GM12865 (cell line): ENCODE measurements around the gene ZBTB20.

Source experiments
- DNase-seq: peaks from one replicate; pipeline ENCODE4 v3.0.0; 2010; ENCODE audit warnings: low read depth
- H3K4me3 ChIP-seq: 2 replicates; pipeline ENCODE4 v1.5.1; 2011; ENCODE audit warnings: mild to moderate bottlenecking, low read depth, low read length, control low read depth
- TF ChIP-seq, protein P1 (sequence below): IDR thresholded peaks from 2 replicates; pipeline ENCODE4 v1.5.1; 2011; ENCODE audit warnings: low read length, control low read depth, low read depth, inconsistent platforms; ENCODE audit not compliant: insufficient read depth; ENCODE audit errors: missing control alignments

Gene ZBTB20

DNA sequence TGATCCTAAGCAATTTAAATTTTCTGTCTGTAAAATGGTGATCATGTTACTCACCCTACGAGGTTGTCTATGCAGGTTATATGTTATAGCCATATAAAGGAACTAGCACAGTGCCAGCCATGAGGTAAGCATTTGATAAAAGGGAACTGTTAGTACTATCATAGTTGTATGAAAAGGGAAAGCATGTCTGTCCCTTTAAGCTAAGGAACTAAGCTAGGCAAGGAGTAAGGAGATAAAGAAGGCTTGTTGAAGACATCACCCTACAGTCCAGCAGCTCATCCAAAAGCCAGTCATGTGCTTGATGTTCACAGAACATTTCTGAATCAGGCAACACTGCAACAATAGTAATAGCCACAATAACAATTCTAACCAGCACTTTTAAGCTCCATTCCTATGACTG lies 243.9 kb downstream of the ZBTB20 start:
- no peak for DNase-seq
- no peak overlapping the region for H3K4me3 ChIP-seq
- TF ChIP-seq, protein P1, sequence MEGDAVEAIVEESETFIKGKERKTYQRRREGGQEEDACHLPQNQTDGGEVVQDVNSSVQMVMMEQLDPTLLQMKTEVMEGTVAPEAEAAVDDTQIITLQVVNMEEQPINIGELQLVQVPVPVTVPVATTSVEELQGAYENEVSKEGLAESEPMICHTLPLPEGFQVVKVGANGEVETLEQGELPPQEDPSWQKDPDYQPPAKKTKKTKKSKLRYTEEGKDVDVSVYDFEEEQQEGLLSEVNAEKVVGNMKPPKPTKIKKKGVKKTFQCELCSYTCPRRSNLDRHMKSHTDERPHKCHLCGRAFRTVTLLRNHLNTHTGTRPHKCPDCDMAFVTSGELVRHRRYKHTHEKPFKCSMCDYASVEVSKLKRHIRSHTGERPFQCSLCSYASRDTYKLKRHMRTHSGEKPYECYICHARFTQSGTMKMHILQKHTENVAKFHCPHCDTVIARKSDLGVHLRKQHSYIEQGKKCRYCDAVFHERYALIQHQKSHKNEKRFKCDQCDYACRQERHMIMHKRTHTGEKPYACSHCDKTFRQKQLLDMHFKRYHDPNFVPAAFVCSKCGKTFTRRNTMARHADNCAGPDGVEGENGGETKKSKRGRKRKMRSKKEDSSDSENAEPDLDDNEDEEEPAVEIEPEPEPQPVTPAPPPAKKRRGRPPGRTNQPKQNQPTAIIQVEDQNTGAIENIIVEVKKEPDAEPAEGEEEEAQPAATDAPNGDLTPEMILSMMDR, result no peak

DNA sequence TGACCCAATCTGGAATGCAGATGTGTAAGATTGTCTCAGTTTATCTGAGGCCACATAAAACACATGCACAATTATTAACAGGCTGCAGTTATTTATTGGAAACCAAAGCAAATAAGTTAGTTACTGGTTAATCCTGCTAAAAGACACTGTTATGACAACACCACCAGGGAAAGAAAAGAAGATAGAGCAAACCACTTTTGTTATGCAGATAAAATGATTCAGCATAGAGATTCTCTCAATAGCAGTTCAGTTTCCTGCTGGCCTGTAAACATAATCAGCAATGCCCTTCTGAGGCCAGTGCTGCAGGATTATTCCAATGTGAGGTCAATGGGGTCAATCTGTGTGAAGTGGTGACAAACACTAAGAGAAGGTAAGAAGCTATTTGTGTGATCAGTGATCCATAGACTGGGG lies 244.4 kb downstream of the ZBTB20 start:
- TF ChIP-seq, protein P1, result no peak
- H3K4me3 ChIP-seq, result no peak overlapping the region
- no peak for DNase-seq

DNA sequence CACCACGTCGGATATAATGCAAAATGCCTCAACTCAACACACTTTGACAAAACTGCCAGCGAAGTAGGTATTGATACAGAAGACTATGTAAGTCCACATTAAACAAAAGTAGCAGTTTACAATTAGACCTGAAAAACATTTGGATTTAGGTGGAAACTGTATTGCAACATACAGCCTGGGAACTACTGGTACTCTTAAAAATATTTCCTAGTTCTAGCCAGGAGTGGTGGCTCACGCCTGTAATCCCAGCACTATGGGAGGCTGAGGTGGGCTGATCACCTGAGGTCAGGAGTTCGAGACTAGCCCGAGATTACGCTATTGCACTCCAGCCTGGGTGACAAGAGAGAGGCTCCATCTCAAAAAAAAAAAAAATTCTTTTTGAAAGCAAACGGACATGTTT lies 246.2 kb downstream of the ZBTB20 start:
- TF ChIP-seq, protein P1, result no peak
- DNase-seq, result no peak
- H3K4me3 ChIP-seq, result no peak overlapping the region

DNA sequence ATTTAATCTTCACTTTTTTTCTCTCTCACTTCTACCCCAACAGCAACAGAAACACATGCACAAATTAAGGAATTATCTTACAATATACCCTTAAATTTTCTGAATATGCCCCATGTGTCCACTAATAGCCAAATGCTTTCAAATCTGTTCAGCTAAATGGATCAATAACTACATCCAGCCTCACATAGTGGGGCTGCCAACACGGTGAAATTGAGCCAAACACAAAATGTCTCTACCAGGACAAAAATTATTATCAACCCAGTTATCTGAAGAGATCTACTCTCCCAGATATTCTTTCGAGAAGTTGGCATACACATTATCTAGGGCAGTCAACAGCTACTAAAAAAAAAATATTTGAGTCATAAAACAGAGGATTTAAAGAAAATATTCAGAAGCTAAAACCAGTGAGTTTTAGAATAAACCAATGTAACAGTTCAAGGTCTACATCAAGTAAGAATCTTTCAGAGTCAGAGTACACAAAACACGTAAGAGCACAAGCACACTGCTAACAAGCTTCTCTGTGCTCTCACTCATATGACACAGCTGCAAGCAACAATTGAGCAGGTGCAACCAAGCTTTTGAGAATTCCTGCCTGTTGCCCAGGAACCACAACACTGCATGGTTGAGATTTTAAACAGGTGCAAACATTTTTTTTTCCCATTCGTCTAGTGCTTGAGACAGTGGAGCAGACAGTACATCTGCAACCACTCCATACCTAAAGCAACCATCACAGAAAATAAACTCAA lies 247.7 kb downstream of the ZBTB20 start:
- H3K4me3 ChIP-seq, result no peak overlapping the region
- TF ChIP-seq, protein P1, result no peak
- DNase-seq, result no peak

DNA sequence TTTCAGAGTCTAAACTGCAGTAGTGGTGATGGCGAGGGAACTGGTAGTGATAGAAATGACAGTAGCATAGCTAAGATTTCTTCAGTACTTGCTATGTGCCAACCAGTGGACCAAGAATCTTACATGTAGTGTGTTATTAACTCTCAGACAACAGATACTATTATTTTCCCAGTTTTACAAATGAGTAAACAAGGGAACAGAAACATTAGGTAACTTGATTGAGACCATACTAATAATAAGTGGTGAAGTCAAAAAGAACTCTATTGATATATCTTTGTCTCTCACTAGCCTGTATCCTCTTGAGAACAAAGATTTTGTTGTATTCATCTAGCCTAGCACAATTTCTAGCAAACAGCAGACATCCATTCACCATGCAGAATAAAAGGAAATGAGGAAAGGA lies 250.1 kb downstream of the ZBTB20 start:
- no peak overlapping the region for H3K4me3 ChIP-seq
- TF ChIP-seq, protein P1, result no peak
- no peak for DNase-seq

DNA sequence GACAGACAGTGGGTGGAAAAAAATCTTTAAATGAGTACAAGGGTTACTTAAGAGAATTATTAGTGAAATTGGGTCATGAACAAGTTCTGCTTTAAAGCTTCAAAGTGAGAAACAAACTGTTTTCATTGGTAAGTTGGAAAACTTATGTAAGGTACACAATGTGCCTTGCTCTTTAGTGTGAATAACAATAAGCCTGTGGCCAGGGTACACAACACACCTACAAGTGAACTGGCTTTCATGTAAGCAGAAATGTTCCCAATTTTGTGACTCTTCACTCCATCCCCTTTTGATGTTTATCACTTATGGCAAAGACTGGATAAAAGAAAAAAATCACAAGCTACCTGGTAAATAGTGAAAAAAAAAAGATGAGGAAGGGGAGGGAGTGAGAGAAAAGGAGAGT lies 253.7 kb downstream of the ZBTB20 start:
- H3K4me3 ChIP-seq, result no peak overlapping the region
- no peak for DNase-seq
- TF ChIP-seq, protein P1, result no peak

DNA sequence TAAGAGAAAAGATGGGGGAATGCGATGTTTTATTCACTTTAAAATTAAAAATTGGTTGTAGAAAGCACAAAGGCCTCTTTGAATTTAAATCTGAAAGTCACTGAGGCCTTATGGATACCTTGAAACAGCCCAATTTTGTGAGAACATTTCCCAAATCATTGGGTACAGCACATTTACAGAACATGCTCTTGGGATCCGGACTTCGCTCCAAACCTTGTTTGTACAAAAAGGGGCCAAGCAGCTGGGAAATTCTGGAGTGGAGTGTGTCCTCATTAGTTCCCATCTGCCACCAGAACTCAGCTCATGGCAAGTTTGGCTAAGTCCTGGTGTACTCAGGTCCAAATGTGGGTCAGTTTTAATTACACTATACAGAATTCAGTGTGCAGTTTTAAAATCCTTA lies 254.2 kb downstream of the ZBTB20 start:
- no peak for DNase-seq
- no peak overlapping the region for H3K4me3 ChIP-seq
- TF ChIP-seq, protein P1, result no peak
